Smooth muscle cell (in vitro differentiated cells): ENCODE results near the gene OR6S1. TPM values are rescaled to one million over a fixed set of nuclear protein-coding genes. Genes with fewer than 3 reads are reported as not detected.

Experiments used
- DNase-seq: peaks from one replicate; lab custom pipeline; 2025; ENCODE audit not compliant: unreplicated experiment; lab: John Stamatoyannopoulos, UW
- H2AFZ ChIP-seq: fragments of 200-600 bp; sonication (generic); 2 replicates; pipeline ENCODE4 v1.6.0; 2016; ENCODE audit warnings: antibody characterized with exemption, low read depth, mild to moderate bottlenecking
- H3F3A ChIP-seq: fragments of 200-600 bp; sonication (generic); 2 replicates; pipeline ENCODE4 v1.6.0; 2017; ENCODE audit warnings: antibody characterized with exemption, low read depth
- H3K27ac ChIP-seq: fragments of 200-600 bp; sonication (generic); 2 replicates; pipeline ENCODE4 v1.5.1; 2016; ENCODE audit warnings: low read depth, mild to moderate bottlenecking
- H3K27me3 ChIP-seq: fragments of 200-600 bp; sonication (generic); 2 replicates; pipeline ENCODE4 v1.6.1; 2016; ENCODE audit warnings: low read depth, mild to moderate bottlenecking
- H3K36me3 ChIP-seq: fragments of 200-600 bp; sonication (generic); 2 replicates; pipeline ENCODE4 v1.5.1; 2016; ENCODE audit warnings: low read depth
- H3K4me1 ChIP-seq: fragments of 200-600 bp; sonication (generic); 2 replicates; pipeline ENCODE4 v1.5.1; 2016; ENCODE audit warnings: low read depth
- H3K4me2 ChIP-seq: fragments of 200-600 bp; sonication (generic); 2 replicates; pipeline ENCODE4 v1.6.0; 2016; ENCODE audit warnings: mild to moderate bottlenecking
- H3K4me3 ChIP-seq: fragments of 200-600 bp; sonication (generic); 2 replicates; pipeline ENCODE4 v1.5.1; 2016; ENCODE audit warnings: mild to moderate bottlenecking
- H3K79me2 ChIP-seq: fragments of 200-600 bp; sonication (generic); 2 replicates; pipeline ENCODE4 v1.6.0; 2016; ENCODE audit warnings: low read depth, mild to moderate bottlenecking
- H3K9ac ChIP-seq: fragments of 200-600 bp; sonication (generic); 2 replicates; pipeline ENCODE4 v1.6.0; 2016; ENCODE audit warnings: low read depth
- H3K9me3 ChIP-seq: fragments of 200-600 bp; sonication (generic); replicated peaks from 2 replicates; pipeline ENCODE4 v1.5.1; 2016; ENCODE audit warnings: low read depth
- H4K20me1 ChIP-seq: fragments of 200-600 bp; sonication (generic); 2 replicates; pipeline ENCODE4 v1.6.0; 2016; ENCODE audit warnings: low read depth
- CTCF ChIP-seq: fragments of 200-600 bp; sonication (generic); IDR thresholded peaks from 2 replicates; pipeline ENCODE4 v1.5.1; 2017; ENCODE audit warnings: borderline replicate concordance, mild to moderate bottlenecking, antibody characterized with exemption; ENCODE audit not compliant: insufficient read depth, poor library complexity, severe bottlenecking
- WGBS: methylation state at CpG from one replicate; pipeline ENCODE4 v1.1.7; 2016; ENCODE audit warnings: low lambda C conversion rate; 5-methylcytosine and 5-hydroxymethylcytosine counted together
- polyA plus RNA-seq: library from polyadenylated mRNA; unstranded; fragments of >200 nt; fragmentation: Nextera tagmentation; extraction: Ambion mirVana; gene quantifications from 2 replicates; pipeline ENCODE4 v1.2.1, GENCODE V29; 2016
- small RNA-seq: library from RNA; depleted of rRNA; stranded (forward); fragments of <200 nt; gene quantifications from one replicate; pipeline ENCODE3, GENCODE V24; 2014
- total RNA-seq: library from RNA; depleted of rRNA; stranded (reverse); fragments of >200 nt; gene quantifications from 2 replicates; pipeline ENCODE4 v1.2.3, GENCODE V29; 2014

OR6S1 gene
- total and polyA plus RNA-seq, 2 experiments from 2014 or later: not detected

GRCh38 chr14:20592574-20592973, 48.9 kb downstream of the OR6S1 start:
- Histone ChIP-seq H3K9ac (no peak overlapping the region), H3K27me3 (no peaks in the 10 kb centered on the region), H3F3A (no peaks in the 10 kb centered on the region), H3K4me3 (no peak overlapping the region), H3K36me3 (no peaks in the 10 kb centered on the region), H3K79me2 (no peaks in the 10 kb centered on the region), H3K9me3 (no peaks in the 10 kb centered on the region), H3K4me1 (no peaks in the 10 kb centered on the region), H4K20me1 (no peaks in the 10 kb centered on the region), H3K4me2 (no peak overlapping the region), H2AFZ (no peak overlapping the region), H3K27ac (no peak overlapping the region)
- WGBS: 90% methylated on average over 1 of the region's 1 CpG
- no peak for DNase-seq
- TF ChIP-seq CTCF: no peak

DNA sequence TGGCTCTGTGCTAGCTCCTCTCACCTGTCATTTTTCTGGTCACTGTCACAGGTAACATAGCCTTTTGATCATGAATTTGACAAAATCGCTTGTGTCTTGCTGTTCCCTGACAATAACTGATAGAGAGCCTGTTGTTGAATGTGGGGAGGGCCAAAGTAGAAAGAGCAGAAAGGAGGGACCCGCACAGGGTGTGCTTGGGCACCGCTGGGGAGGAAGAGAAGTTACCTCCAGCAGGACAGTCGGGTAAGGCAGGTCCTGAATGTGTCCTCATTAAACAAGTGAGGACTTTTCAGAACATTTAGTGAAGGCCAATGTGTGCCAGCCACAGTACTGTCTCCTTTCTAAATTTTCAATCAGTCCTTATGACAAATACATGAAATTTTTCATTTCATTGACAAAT, 50.3 kb downstream of the OR6S1 start, which contains the start of gene RNASE12:
RNASE12 (minus strand) TSS at position 142 of the 400 bp plus-strand sequence. CDS start 653 bp downstream, outside the sequence.
- Histone ChIP-seq H3K4me3 (no peak within 1 kb of the TSS), H3K9ac (no peak within 1 kb of the TSS), H3K4me2 (no peak within 1 kb of the TSS), H3K4me1 (no peaks in the 10 kb centered on the region), H2AFZ (no peak within 1 kb of the TSS), H4K20me1 (no peaks in the 10 kb centered on the region), H3K79me2 (no peaks in the 10 kb centered on the region), H3F3A (no peaks in the 10 kb centered on the region), H3K27ac (no peak within 1 kb of the TSS), H3K9me3 (no peaks in the 10 kb centered on the region), H3K27me3 (no peaks in the 10 kb centered on the region), H3K36me3 (no peaks in the 10 kb centered on the region)
- TF ChIP-seq CTCF: no peak
- 83% methylated on average over 4 of the region's 4 CpGs for WGBS
- DNase-seq: no peak

Small RNAs within 50 kb of the gene (small RNA-seq; reads per million reads assigned to genes)
- gene RF00019: not detected

Other genes with a start within 250 kb of the OR6S1 start
- 10.0 and 10.3 TPM in 2 replicates for gene TEP1, start 228.2 kb downstream of the OR6S1 start, total RNA-seq
- gene TEP1, start 228.2 kb downstream of the OR6S1 start, polyA plus RNA-seq: 3.9 and 4.0 TPM in 2 replicates
- not detected in 2 replicates for gene KLHL33, start 205.5 kb downstream of the OR6S1 start, total RNA-seq
- 0.04 and 0.08 TPM in 2 replicates for gene KLHL33, start 205.5 kb downstream of the OR6S1 start, polyA plus RNA-seq
- 33.3 and 41.3 TPM in 2 replicates for gene OSGEP, start 186.9 kb downstream of the OR6S1 start, total RNA-seq
- gene OSGEP, start 186.9 kb downstream of the OR6S1 start, polyA plus RNA-seq: 18.4 and 21.7 TPM in 2 replicates
- gene APEX1, start 186.5 kb downstream of the OR6S1 start, total RNA-seq: 51.2 and 81.6 TPM in 2 replicates
- gene APEX1, start 186.5 kb downstream of the OR6S1 start, polyA plus RNA-seq: 116 and 118 TPM in 2 replicates
- 24.8 and 29.3 TPM in 2 replicates for gene PIP4P1, start 180.3 kb downstream of the OR6S1 start, total RNA-seq
- 53.8 and 54.9 TPM in 2 replicates for gene PIP4P1, start 180.3 kb downstream of the OR6S1 start, polyA plus RNA-seq
- gene PNP, start 172.3 kb downstream of the OR6S1 start, total RNA-seq: 49.7 and 52.2 TPM in 2 replicates
- 24.2 and 33.4 TPM in 2 replicates for gene PNP, start 172.3 kb downstream of the OR6S1 start, polyA plus RNA-seq
- not detected in 2 replicates for gene RNASE10, start 136.2 kb downstream of the OR6S1 start, total RNA-seq
- gene RNASE10, start 136.2 kb downstream of the OR6S1 start, polyA plus RNA-seq: 0.26 and 0.40 TPM in 2 replicates
- not detected in 2 replicates for gene RNASE9, start 80.6 kb downstream of the OR6S1 start, total RNA-seq
- gene RNASE9, start 80.6 kb downstream of the OR6S1 start, polyA plus RNA-seq: not detected in 2 replicates
- gene RNASE11, start 53.7 kb downstream of the OR6S1 start, total RNA-seq: not detected in 2 replicates
- gene RNASE11, start 53.7 kb downstream of the OR6S1 start, polyA plus RNA-seq: not detected in 2 replicates
- not detected in 2 replicates for gene RNASE12, start 50.3 kb downstream of the OR6S1 start, total RNA-seq
- gene RNASE12, start 50.3 kb downstream of the OR6S1 start, polyA plus RNA-seq: not detected in 2 replicates
- 34.8 and 41.8 TPM in 2 replicates for gene RNASE4, start 42.9 kb upstream of the OR6S1 start, total RNA-seq
- gene RNASE4, start 42.9 kb upstream of the OR6S1 start, polyA plus RNA-seq: 20.1 and 28.6 TPM in 2 replicates
- 7.1 and 13.8 TPM in 2 replicates for gene ANG, start 47.1 kb upstream of the OR6S1 start, total RNA-seq
- 19.5 TPM in 2 replicates for gene ANG, start 47.1 kb upstream of the OR6S1 start, polyA plus RNA-seq
- gene EDDM3A, start 104.2 kb upstream of the OR6S1 start, total RNA-seq: not detected in 2 replicates
- gene EDDM3A, start 104.2 kb upstream of the OR6S1 start, polyA plus RNA-seq: not detected in 2 replicates
- gene EDDM3B, start 126.7 kb upstream of the OR6S1 start, total RNA-seq: not detected in 2 replicates
- gene EDDM3B, start 126.7 kb upstream of the OR6S1 start, polyA plus RNA-seq: not detected in 2 replicates
- 3.3 TPM in 1 of 2 replicates, not detected in the other for gene RNASE6, start 139.6 kb upstream of the OR6S1 start, total RNA-seq
- 0.22 TPM in 1 of 2 replicates, not detected in the other for gene RNASE6, start 139.6 kb upstream of the OR6S1 start, polyA plus RNA-seq
- gene RNASE1, start 161.2 kb upstream of the OR6S1 start, total RNA-seq: 4.0 and 13.5 TPM in 2 replicates
- 6.9 and 8.5 TPM in 2 replicates for gene RNASE1, start 161.2 kb upstream of the OR6S1 start, polyA plus RNA-seq
- not detected in 2 replicates for gene RNASE3, start 249.7 kb upstream of the OR6S1 start, total RNA-seq
- 0.26 TPM in 1 of 2 replicates, not detected in the other for gene RNASE3, start 249.7 kb upstream of the OR6S1 start, polyA plus RNA-seq